ENCODE results near the gene MAB21L3.

Gene MAB21L3

DNA sequence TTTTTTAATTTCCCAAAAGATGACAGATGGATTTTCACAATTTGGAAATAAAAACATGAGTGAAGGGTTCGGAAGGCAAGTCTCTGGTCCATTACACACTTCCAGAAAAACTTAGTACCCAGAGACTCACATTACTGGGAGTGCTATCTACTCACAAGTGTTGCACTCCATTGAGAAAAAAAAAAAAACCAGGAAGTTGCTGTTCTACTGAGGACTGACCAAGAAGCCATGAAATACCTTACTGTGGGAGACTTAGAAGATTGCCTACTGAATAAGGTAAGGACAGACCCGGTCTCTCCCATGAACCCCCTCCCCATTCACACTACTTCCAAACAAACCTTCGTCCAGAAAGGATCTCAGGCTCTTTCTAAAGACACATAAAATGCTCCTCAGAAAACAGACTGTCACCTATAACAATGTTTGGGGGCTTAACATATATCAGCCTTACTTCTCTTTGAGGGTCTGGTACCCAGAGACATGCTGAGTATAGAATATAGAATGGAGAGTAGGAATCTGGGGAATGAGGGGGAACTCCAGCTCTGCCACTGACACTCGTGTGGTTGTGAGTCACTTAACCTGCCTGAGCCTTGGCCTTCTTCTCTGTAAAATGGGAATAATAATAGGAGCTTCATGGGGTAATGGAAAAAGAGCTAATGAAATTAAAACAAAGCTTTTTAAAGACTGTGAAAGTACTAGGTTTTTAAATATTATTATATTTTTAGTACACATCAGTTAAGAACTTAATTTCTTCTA, 1.4 kb downstream of the MAB21L3 start:
- DNase-seq, result no peak

DNA sequence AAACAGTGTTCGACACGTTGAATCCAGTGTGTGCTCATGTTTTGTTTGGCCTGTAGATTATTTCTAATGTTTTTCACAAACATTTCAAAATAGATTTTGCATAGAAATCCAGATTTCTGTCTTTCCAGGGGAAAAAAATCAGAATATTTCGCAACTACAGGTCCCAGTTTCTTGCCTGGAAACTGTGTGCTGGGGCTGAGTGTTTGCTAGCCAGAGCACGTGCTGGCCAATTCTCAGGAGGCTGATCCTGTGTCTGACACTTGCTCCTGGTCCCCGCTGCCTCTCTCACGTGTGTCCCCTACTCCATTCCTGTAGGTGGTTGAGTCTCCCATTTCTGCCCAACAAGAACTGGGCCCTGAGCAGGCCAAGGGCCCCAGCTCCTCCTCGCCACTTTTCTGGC, 2.4 kb downstream of the MAB21L3 start:
- no peak for DNase-seq

DNA sequence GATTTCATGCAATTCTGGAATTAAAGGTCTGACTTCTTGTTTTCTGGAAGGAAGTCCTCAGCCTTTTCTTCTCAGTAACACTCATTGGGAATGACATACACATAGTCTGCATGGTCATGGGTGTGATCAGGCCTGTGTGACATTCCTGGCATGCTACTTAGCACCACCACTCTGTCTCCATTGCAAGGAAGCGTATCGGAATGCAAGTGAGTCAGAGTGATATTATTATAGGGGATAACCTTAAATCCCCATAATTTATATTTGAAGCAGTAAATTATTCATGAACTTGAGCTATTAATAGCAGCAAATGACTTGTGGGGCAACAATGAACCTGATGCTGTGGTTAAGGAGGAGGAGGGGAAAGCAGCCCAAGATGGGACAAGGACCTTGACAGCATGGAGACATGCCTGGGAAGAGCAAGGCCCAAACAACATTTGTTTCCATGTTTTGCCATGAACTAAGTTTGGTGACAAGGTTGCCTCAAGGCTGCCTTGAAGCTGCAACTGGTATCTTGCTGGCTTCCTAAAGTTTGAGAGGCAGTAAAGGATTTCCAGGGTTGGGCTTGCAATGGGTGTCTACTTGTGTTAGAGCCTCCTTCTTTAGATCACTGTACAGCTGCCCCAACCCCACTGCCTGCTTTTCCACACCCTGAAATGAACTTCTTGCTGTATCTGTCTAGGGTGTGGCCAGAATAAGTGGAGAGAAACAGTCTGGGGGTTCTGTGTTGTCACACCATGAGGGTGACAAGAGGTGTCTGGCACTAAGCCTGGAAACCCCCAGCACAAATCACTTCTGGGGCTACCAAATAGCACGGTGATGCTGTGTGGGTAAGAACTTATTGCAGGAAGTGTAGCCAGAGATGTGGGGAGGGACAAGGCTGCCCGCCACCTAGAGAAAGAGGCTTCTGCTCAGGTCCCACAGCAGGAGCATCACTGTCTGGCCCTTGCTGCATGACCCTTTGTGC, 4.6 kb downstream of the MAB21L3 start:
- DNase-seq, result no peak

DNA sequence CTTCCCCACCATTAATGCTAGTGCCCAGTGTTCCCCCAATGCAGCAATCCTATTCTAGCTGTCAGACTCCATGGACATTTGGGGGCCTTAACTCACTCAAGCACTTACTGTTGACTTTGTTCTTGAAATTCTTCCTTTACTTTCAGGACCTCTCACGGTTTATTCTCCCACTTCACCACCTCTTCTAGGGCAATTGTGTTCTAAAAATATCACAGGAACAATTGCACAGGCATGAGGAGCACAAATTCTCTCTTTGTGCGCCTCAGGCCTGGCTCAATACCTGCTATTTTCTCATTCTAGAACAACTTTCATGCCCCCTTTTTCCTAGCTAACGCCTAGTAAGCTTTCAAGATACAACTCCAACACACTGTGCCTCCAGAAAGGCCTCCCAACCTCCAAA, 7.3 kb downstream of the MAB21L3 start:
- DNase-seq, result no peak

DNA sequence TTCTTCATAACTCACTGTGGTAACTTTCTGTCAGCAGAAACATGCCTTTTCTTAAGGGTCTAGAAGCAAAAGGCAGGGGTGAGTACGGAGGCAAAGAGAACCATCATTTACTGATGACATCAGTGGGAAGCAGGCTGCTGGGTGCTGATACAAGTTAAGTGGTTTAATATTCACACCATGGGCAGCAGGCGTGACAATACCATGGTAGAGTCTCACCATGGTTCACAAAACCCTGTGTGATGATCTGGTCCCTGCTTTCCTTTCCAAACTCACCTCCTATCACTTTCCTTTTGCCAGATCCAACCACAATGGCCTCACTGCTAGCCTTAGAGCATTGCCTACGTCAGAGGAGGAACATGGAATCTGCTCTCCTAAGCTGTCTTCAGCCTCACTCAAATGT, 8.7 kb downstream of the MAB21L3 start:
- no peak for DNase-seq

DNA sequence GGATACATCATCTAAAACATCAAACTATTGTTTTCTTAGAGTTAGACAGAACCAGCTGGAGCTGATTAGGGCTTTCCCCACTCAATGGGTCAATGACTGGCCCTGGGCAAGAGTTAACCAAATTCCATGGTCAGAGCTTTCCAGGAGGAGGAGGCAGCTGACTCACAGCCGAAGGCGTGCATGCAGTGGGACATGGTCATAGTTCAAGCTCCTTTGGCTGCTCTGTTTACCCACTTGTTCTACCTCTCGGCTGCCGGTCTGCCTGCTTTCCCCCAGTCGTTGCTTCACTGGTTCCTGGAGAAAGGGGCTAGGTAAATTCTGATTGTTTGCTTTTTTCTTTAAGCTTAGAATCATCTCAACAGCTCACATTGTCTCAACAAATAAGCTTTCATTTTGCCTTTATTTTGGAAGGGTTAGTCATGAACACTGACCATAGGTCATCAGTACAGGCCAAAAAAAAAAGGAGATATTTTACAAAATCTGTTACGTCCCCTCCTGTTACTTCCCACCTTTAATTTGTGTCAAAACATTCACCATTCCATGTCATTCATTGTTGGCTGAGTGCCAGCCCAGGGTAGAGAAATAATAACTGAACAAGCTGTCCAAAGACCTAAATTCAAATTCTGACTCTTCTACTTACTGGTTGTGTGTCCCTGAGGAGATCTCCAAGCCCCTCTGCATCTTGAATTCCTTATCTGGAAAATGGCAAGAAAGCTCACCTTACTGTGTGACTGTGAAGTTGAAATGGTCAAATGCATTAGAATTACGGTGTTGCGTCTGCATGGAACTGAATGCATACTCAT, 12.0 kb downstream of the MAB21L3 start:
- DNase-seq, result no peak

DNA sequence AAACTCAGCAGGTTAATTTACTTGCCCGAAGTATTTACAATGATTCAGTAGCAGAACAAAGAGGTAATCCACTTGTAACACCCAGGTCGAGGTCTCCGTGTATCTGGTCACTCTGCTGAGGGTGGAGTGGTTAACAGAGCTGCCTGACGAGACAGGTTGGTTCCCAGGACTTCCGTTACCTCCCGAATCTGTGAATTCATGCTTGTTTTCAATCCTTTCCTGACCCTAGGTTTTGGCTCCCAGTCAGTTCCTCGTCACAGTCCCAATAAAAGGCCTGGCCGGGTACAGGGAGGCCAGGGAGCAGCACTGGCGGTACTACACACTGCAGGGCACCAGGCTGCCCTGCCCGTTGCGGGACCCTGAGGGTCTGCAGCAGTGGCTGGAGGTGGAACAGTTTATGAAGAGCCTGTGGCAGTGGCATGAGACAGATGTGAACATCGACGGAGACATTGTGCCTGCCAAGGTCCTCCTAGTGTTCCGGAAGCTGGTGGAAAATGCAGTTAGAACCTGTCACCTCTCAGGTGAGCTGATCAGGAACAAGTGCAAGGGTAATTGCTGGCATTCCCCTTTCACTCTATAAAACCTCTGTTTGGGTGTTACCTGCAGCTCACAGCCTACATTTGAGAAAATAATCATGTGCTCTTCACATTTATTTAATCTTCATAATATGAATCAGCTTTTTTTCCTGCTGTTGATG, 12.8 kb downstream of the MAB21L3 start:
- no peak for DNase-seq

DNA sequence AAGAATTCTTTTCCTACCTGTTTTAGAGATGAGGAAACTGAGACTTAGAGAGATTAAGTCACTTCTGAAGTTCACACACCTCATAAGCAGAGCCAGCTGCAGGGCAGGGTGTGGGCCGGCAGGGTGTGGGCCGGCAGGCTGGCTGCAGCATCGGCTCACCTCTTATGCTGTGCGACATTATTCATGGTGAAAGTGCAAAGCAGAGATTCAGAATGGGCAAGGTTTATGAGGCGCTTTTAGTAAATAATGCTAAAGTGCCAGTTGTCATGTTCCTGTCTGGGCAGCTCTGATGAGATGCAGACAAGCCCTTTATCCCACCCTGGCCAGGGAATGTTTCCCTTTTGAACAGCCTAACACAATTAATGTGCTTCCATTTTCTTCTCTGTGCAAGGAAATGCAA, 14.6 kb downstream of the MAB21L3 start:
- no peak for DNase-seq

DNA sequence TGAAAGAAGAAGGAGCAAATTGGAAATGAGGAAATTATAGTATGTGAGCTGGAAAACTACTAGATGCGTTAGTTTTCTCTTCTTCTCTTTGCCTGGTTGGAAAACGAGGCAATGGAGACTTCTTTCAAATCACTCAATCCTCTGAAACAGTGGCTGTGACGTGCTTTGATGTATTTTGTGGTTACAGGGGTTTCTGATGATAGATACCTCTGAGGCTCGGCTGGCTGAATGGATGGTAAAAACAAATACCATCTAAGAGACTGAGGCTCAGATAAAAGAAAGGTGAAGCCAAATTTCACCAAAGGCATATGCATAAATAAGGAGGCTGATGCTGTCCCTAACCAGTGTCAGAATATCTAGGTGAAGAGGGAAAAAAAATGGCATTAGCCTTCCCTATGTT, 15.1 kb downstream of the MAB21L3 start:
- no peak for DNase-seq

DNA sequence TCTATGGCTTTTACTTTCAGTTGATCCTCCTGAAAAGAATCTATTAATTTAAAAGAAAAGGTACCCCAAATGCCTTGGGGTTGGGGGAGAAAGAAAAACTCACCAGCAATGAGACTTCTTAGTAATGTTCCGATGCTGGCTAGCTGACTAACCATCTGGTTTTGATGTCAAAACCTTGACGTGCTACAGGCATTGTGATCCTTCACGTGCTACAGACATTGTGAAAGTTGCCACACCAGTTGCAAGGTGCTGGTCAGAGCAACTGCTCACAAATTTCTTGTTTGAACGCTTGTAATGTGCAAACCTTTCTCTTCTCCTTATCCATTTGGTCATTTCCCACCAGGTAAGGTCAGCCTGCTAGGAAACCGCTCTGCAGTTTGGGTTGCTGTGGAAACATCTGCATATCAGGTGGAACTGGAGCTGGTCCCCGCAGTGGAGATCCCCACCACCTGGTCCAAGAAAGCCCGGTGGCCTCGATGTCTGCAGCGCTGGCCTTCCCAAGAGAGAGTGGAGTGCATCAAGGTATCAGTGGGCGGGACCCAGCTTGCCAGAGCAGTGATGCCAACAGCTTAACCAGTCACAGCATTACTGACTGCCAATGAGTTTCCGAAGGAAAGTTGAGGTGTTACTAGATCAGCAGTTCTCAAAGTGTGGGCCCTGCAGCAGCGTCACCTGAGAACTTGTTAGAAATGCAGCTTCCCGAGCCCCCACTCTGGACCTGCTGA, 16.1 kb downstream of the MAB21L3 start:
- no peak for DNase-seq

DNA sequence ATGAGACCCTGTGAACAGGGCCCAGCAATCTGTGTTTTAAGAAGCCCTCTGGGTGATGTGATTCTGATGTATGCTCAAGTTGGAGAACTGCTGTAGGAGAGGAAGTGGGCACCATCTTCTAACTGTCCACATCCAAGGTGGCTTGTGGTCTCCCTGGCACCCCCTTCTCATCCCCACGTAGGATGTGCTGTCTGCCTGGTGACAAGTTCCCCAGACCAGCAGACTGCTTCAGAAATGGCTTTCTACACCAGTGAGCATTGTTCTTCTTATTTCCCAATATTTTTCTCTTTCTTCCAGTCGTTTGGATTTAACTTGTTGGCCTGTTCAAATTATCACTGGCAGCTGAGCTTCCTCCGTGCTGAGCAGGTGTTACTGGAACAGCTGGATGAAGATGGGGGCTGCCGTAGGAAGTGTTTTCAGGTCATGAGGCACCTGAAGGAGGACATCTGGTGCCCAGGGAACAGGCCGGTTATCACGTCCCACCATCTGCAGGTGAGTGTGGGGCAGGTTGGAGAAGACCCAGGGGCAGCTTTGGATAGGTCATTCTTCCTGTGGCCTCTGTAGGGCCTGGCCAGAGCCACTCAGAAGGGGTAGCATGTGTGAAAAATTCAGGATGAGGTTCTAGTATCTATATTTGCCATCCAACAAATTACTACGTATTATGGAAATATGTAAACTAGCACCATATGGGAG, 16.8 kb downstream of the MAB21L3 start:
- DNase-seq, result no peak

DNA sequence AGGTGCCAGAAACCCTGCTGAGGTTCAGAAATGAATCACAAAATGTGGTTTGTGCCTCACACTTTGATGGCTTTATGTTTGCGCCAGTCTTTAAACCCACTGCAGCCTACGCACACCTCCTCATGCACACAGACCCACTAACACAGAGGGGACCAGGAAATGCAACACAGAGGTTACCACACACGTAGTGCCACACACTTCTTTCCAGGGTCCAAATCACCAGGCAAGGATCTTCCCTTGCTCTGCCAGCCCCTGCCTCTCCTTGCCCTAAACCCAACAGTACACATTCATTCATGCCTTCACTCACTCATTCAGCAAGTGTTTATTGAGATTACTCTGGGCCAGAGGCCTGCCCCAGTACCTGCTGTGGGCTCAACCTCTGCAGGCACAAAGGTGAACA, 17.5 kb downstream of the MAB21L3 start:
- DNase-seq, result no peak

DNA sequence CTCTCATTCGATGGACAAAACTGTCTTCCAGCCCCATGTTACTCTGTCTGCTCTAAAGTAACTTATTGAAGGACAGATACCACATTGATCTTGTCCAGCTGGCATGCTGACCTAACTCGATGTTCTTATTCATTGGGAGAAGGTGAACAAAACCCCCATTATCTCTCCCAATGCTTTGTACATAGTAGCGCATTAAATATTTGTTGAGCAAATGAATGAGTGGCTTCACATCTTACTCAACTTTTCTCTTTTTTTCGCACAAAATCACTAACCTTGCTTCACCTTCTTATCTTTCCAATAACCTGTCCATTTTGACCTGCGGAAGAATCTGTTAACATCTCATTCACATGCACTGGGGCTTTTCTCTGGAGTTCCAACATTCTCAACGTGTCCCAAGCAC, 18.3 kb downstream of the MAB21L3 start:
- no peak for DNase-seq

DNA sequence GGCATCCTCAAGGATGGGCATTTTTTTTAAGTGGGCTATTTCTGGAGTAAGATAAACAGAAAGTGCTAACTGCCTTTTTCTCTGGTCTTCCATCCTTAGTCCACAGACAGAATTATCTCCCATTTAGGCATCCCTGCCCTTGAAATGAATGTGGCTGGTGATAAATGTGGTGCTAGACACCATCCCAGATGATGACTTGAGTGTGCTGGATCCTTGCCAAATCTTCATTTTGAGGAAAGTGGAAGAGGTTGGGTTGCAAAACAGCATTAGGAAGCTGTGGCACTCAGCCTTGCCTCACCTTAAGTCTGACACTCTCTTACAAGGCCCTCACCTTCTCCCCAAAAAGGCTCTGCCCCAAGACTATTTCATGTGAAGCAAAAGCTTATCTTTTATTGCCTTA, 19.2 kb downstream of the MAB21L3 start:
- DNase-seq, result no peak

DNA sequence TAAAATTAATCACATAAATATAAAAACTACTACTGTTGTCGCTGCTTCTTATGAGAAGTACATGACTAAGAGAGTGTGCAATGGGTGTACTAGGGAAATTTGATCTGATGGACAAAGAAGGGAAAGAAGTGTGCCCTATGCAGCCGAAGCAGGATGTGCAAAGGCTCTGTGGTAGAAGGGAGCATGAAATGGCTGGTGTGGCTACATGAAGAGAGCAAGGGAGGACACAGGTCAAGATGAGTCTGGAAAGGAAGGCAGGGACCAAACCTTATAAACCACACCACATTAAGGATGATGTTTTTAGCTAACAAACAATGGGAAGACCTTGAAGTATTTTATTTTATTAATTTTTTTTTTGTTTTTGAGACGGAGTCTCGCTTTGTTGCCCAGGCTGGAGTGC, 20.0 kb downstream of the MAB21L3 start:
- no peak for DNase-seq

DNA sequence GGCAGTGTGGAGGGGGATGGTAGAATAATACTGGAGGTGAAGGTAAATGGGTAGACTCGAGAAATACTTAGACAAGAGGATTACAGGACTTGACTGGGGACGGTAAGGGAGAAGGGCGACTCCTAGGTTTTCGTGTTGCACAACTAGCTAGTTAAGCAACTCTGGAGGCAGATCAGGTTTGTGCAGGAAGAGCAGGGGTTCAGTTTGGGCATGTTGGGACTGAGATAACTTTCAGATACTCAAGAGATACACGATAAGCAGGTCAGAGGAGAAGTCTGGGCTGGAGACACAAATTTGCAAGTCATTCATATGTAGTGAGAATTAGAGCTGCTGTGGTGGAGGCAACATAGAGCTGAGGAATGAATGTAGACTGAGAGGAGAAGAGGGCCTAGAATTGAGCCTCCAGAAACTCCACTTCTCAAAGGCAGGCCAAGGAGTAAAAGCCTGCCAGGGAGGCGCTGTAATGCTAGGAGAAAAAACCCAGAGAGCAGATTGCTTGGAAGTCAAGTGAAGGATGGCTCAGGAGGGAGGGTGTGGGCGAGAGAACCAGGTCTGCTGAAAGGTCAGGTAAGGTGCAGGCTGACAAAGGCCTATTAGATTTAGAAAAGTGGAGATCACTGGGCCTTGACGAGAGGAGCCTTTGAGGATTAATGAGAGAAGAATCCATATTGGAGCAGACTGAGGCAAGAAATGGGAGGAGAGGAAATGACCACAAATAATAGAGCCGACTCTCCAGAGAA, 20.8 kb downstream of the MAB21L3 start:
- DNase-seq, result no peak

DNA sequence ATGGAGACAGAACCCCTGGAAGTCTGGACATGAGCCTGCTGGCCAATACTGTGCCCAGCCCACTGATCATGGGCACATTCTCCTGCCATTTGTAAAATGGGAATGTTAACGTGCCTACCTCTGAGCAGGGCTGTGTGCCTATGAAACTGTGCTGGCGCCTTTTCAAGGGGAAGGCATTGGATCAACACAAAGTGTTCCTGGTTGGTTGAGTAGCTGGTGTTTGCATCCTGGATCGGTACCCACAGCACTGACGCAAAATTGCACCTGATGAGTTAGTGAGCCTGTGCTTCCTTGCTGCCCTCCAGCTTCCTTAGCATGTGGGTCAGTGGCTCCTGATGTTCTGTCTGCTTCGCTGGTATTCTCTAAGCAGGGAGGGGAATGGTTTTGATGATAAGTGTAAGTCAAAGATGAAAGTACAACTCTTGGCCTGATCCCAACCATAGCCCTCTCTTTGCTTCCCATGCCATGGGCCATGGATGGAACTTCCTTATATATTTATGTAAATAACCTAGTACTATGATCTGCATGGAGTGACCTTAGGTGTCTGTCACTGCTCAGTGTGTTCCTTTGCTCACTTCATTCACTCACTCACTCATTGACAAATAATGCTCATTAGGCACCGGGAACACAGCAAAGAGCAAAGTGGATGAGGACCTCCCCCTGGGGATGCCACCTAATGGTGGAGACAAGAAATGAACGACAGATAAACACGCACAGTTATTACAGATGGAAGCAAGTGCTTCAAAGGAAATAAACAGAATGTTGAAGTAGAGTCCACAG, 22.7 kb downstream of the MAB21L3 start:
- DNase-seq, result no peak

DNA sequence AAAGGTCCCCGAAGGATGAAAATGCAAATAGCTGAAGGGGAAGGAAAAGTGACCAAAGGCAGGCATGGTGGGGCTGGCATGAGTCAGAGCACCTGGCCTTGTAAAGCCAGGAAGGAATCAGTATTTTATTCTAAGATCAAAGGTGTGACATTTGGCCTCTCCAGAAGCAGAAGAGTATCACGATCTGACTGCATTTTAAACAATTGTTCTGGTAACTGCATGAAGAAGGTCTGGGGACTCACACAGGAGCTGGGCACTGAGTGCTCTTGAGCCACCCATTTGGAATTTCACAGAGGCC, 23.2 kb downstream of the MAB21L3 start:
- DNase-seq, result no peak

DNA sequence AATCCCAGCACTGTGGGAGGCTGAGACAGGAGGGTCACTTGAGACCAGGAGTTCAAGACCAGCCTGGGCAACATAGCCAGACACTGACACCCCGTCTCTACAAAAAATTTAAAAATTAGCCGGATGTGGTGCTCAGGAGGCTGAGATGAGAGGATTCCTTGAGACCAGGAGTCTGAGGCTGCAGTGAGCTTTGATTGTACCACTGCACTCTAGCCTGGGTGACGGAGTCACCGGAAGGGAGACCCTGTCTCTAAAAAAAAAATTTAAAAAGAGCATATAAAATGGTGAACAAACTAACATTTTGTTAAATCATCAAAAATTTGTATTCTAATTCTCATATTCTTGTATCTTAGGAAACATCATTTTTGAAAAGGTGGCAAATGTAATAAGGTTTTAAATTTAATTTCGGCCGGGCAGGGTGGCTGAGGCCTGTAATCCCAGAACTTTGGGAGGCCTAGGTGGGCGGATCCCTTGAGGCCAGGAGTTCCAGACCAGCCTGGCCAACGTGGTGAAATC, 27.1 kb downstream of the MAB21L3 start:
- DNase-seq, result no peak

Data from stimulated activated CD4-positive, alpha-beta T cell treated with anti-CD3 and anti-CD28 coated beads, Interleukin-12 subunit alpha, Interleukin-12 subunit beta, amount 100 ng/mL, for 4 hours (primary cell).